Gastroesophageal sphincter (tissue), 3 donors: Measurements from ENCODE around the gene HSF4.

Source experiments
- CTCF ChIP-seq, 4 experiments: fragments of 200-600 bp in 2 of 4; fragments of 450-650 bp in 2 of 4; sonication (generic) in 1 of 4; IDR thresholded peaks; one replicate each; pipeline ENCODE4 v1.5.1; 2017 to 2019; ENCODE audit warnings: antibody characterized with exemption in 4 of 4, mild to moderate bottlenecking in 2 of 4, moderate library complexity in 2 of 4
- POLR2A ChIP-seq, 2 donors: fragments of 450-650 bp; IDR thresholded peaks; one replicate each; pipeline ENCODE4 v1.6.1; 2017; ENCODE audit warnings: antibody characterized with exemption in 2 of 2, mild to moderate bottlenecking in 2 of 2, moderate library complexity in 1 of 2

GRCh38 chr16:67213197-67214019 is 48.9 kb downstream of the HSF4 start:
- no peak for TF ChIP-seq POLR2A (IDR thresholded peaks at IDR 0.05)
- TF ChIP-seq CTCF (IDR thresholded peaks at IDR 0.05), result no peak
